Dedifferentiated amniotic fluid mesenchymal stem cell (primary cell): ENCODE data around the gene CACNB2.

Source experiments
- DNase-seq: peaks from one replicate; pipeline ENCODE4 v3.0.0-alpha.2; 2016; ENCODE audit errors: extremely low spot score

The CACNB2 gene

GRCh38 chr10:18140149-18140956 lies at the start of gene CACNB2:
CACNB2 (plus strand) TSS chr10:18140424.
- peak; percentile 44 for DNase-seq

- no peak for DNase-seq
Observed at GRCh38 chr10:18094332-18094731, 45.9 kb upstream of the CACNB2 start.

GRCh38 chr10:18094793-18095192 lies 45.4 kb upstream of the CACNB2 start:
- DNase-seq: no peak

- no peak for DNase-seq
Observed at GRCh38 chr10:18097524-18097923, 42.7 kb upstream of the CACNB2 start.

DNA sequence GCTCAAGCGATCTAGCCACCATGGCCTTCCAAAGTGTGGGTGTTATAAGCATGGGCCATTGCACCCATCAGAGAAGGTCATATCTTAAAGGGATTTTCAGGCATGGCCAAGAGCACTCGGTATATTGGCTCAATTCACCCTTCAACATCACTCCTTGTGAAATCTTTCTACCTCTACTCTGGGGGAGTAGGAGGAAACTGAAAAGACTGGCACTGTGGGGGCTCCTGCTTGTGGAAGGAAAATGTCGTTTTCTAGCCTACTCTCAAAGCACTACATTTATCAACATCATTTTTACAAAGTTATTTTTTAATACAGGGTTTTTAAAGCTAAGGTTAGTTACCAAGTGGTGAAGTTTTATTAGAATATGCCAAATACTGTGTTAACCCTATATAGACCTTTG lies 42.0 kb upstream of the CACNB2 start:
- DNase-seq: no peak

DNA sequence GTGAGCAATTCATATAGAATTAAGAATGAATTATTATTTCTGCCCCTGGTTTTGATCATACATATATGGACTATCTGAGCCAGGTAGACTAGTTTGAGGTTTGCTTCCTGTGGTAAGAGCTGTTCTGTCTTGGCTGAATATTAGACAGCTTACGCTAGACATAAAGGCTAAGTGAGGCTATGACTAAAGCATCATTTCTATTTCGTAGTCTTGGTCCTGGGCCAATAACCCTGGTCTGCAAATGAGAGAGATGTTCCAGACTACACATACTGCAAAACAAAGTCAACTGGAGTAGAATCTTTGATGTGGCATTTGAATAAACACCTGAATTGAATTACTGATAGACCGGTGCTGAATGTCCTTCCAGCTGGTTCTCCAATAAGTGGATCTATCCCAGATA lies 40.8 kb upstream of the CACNB2 start:
- no peak for DNase-seq

GRCh38 chr10:18100669-18101068 lies 39.6 kb upstream of the CACNB2 start:
- DNase-seq: no peak

DNA sequence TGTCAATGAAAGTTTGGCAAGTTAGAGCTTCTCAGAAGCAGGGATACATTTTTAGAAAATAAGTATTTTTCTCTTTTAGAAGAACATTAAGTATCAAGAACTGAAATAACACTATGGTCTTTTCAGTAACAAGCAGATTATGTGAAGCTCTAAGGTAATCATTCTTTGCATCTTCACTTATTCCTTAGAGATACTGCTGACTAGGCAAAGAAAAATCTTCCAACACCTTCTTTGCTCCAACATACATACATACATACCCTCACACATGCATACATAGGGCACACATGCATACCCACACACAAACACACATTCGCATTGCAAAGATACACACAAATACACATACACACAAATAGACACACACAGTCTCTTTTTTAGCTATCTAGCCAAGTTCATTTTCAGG lies 37.8 kb upstream of the CACNB2 start:
- DNase-seq: no peak

GRCh38 chr10:18104223-18104872 lies 35.9 kb upstream of the CACNB2 start:
- peak; percentile 59 for DNase-seq

DNA sequence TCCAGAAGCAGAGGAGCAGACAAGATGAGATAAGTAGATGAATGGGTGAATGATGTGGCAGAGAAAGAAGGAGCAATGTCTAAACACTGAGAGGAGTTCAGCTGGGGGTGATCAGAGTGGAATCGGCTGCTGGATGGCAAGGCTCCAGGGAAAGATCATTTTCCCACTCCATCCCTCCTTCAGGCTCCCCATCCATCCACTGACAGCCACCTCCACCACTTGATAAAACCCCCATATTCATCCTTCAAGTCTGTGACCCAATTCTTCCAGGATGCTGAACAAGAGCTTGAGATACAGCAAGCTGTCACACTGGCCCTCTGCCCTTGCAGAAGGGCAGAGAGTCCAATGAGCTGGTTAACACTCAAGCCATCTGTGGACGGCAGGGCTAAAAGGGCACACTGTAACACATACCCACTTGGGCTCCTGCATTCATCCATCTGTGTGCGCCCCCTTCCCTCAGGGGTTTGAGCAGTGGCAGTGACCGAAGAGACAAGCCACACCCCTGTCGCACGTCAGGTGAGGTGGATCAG lies 30.8 kb upstream of the CACNB2 start:
- DNase-seq: no peak

GRCh38 chr10:18113881-18114280 lies 26.3 kb upstream of the CACNB2 start:
- DNase-seq: no peak

- DNase-seq: no peak
Observed at GRCh38 chr10:18117276-18117675, 22.9 kb upstream of the CACNB2 start.

GRCh38 chr10:18122753-18123152 lies 17.5 kb upstream of the CACNB2 start:
- DNase-seq: no peak

- no peak for DNase-seq
Observed at GRCh38 chr10:18133046-18133445, 7.2 kb upstream of the CACNB2 start.

DNA sequence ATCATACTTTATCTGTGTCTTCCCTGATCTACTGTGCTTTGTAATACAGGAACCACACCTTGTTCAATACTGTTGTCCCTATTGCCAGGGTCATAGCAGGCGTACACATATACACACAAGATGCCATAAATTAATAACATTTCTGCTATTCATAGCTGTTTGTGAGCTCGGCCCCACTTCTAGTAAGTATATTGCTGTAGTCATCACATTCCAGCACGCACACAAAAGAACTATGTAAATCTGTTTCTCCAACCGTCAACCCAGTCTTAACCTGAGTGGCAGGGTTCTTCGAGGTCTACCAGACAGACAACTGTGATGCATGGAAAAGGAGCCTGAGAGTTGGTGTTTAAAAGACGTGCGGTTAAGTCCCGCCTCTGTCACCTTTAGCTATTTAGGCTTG lies 5.7 kb upstream of the CACNB2 start:
- no peak for DNase-seq

DNA sequence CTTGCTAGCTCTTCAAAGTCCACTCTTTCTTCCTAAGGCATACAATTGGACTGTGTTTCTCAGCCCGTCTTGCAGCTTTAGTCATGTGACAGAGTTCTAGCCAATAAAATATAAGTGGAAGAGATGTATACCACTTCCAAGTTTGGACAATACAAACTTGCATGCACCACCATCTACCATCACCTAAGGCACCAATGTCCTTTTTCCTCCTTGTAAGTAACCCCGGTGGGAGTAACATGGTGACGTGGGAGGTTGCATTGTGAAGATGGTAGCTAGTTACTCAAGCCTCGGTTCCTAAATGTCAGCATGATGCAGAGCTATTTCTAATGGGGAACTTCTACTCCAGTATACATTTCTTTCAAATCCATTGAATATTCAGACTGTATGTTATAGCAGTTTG lies 5.3 kb upstream of the CACNB2 start:
- DNase-seq: no peak

DNA sequence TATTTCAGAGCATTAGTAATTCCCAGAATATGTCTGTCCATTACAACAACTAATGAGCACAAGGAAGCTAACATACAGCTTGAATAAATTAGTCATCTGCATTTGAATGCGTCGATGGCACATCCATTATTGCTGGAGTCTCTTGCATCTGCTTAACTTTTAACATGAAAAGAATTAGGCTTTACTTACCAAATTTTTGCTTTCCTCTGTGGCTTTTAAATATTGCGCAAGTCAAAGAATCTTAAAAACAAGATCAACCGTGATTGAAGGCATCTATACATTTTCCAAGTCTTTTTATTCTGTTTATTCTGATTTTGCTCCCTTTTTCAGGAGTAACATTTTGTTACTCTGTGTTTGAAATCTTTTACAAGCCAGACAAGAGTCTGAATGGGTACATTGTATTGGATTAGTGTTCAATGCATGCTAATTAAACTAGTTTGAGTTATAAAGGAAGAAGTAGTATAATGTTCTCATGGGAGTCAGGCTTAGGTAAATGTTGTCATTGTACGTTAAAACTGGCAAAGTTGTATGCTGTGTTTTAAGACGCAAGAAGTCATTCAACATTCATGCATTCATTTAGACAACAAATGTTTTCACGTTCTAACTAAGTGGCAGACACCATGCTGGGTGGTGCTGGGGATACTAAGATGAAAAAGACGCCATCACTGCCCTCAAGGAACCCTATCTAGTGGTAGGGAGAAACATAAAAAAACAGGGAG lies 4.0 kb upstream of the CACNB2 start:
- DNase-seq: no peak

DNA sequence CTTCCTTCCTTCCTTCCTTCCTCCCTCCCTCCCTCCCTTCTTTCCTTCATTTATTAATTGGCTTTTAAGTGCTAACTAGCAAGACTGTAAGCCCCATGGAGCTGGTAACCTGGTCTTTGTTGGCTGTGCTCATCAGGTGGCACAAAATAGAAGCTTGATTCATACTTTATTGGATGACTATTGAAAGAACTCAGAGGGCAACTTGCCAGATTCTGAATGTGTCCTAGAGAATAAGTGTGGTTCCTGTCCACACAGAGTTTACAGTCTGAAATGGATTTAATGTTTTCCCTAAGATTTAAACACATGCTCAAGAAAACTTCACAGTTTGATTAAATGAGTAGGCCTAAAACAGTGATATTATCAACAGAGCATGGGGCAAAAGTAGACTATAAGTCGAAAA lies 3.1 kb upstream of the CACNB2 start:
- DNase-seq: no peak

GRCh38 chr10:18140957-18141845 lies 977 bp downstream of the CACNB2 start:
- no peak for DNase-seq

GRCh38 chr10:18142151-18142550 lies 1.9 kb downstream of the CACNB2 start:
- DNase-seq: no peak

DNA sequence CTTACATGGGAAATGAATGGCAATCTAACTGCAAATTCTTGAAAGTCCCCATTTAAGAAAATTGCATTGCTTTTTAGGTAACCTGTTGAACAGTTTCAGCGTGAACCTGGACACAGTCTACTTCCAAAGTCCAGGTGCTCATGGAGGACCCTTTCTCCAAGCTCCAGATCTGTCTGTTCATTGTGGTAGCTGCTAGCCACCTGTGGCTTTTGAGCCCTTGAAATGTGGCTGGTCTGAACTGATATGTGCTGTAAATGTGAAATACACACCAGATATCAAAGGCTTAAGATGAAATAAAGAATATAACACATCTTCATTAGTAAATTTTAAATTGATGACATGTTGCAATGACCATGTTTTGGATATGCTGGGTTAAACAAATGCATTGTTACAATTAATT lies 4.2 kb downstream of the CACNB2 start:
- DNase-seq: no peak

GRCh38 chr10:18144928-18145327 lies 4.7 kb downstream of the CACNB2 start:
- no peak for DNase-seq
